ENCODE measurements around the gene KIAA1328.

Gene KIAA1328

DNA sequence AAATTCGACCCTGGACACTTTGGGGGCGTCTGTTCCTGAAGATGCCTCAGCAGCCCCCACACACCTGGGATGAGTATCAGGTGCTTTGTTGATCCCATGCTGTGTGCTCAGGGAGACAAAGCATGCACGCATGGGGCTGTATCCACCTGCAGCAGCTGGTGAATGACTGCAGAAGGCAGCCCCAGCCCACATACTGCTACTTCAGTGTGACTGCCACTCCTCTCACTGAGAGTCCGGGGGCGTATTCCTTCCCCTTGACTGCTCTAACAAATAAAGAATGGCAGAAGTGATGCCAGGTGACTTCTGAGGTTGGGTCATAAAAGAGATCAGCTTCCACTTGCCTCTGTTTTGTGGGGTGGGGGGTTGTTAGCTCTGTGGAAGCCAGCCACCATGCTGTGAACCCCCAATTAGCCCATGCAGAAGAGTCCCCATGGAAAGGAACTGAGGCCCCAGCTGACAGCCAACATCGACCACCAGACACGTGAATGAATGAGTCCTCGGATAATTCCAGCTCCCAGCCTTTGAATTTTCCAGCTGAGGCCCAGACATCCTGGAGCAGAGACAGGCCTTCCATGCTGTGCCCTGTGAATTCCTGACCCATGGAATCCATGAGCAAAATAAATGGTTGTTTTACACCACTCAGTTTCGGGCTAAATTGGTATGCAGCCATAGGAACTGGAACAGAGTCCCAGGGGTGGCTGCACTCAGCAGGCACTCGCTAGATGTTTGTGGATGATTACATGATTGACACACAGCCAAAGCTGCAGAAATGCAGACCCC is 447.4 kb downstream of the KIAA1328 start:
- DNase-seq (ENCODE audit: low read depth in 2 of 2) = no peak

DNA sequence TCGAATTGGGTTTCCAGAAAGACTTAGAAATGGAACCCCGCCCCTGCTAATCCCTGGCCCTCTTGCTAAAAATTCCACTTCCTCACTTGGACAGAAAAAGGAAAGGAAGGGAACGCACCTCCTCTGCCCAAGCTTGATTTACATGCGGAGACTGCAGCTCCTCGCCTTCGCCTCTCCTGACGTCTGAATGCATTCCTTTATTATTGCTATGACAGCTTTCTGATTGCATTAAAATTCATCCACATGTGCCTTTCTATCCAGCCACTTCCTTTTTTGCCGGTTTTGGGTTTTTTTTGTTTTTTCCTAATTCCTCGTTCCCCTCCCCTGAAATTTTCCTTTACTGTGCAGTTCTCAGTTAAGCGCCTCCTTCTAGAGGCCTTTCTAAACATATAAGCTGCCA is 448.9 kb downstream of the KIAA1328 start:
- no peak for DNase-seq (ENCODE audit: low read depth in 2 of 2)

All from stimulated activated CD8-positive, alpha-beta memory T cell treated with anti-CD3 and anti-CD28 coated beads, Interleukin-15, amount 100 ng/mL, for 4 hours (primary cell).